ENCODE data around the gene BMP8B. TPM values are rescaled to one million over a fixed set of nuclear protein-coding genes. Genes with fewer than 3 reads are reported as not detected.
"Not testable (repeated sequence)": the region's sequence is repeated elsewhere in the genome, so short reads cannot be mapped to it uniquely, and the experiment has no call there.

The BMP8B gene
- total RNA-seq (2014; rRNA removed; shearing (Covaris generic)) = 2.4 TPM in 2 replicates

GRCh38 chr1:39788758-39789570 is at the start of gene BMP8B:
Gene BMP8B, minus strand, starts transcription at chr1:39788865. Its CDS starts 380 bp downstream, at chr1:39788485.
- peak; percentile 34 for DNase-seq (ENCODE audit: low read depth)

DNA sequence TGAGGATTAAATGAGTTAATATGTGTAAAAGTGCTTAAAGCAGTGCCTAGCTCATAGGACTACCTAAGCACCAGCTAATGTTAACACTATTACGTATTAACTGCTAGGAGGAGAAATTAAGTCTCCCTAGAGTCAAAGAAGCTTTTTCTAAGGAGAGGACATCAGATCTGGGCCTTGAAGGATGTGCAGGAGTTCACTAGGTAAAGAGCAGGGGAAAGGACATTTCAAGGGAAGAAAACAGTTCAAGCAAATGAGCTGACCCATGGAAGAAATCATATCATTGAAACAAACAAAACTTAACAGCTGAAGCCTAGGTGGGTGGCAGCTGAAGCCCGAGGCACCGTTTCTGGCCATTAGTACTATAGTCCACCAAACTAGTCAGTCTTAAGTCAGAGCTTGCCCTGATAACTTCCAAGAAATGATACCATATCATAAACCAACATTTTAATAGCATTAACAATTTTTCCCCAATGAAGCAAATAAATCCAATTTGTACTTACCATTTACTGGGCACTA is 48.0 kb upstream of the BMP8B start:
- DNase-seq (ENCODE audit: low read depth) = no peak

GRCh38 chr1:39835935-39836594 is 47.4 kb upstream of the BMP8B start:
- DNase-seq (ENCODE audit: low read depth) = no peak

- DNase-seq (ENCODE audit: low read depth) = no peak
These were observed 46.4 kb upstream of the BMP8B start for GRCh38 chr1:39835110-39835509.

DNA sequence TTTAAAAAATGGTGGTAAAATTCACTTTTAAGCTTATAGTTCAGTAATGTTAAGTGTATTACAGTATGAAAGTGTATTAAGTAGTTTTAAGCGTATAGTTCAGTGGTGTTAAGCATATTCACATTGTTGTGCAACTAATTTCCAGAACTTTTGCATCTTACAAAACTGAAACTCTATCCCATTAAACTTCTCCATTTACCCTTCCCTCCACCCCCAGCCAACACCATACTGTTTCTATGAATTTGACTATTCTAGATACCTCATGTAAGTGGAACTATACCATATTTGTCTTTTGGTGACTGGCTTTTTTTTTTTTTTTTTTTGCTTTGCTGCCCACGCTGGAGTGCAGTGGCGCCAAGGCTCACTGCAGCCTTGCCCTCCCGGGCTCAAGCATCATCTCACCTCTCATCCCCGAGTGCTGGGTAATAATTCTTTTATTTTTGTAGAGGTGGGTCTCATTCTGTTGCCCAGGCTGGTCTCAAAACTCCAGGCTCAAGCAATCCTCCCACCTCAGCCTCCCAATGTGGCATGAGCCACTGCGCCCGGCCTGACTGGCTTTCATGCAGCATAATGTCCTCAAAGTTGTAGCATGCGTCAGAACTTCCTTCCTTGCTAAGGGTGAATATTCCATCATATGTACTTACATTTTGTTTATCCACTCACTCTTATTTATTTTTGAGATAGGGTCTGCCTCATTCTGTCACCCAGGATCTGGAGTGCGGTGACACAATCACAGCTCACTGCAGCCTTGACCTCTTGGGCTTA is 45.1 kb upstream of the BMP8B start:
- no peak for DNase-seq (ENCODE audit: low read depth)

- DNase-seq (ENCODE audit: low read depth) = no peak
These were observed 44.5 kb upstream of the BMP8B start for GRCh38 chr1:39833121-39833520.

DNA sequence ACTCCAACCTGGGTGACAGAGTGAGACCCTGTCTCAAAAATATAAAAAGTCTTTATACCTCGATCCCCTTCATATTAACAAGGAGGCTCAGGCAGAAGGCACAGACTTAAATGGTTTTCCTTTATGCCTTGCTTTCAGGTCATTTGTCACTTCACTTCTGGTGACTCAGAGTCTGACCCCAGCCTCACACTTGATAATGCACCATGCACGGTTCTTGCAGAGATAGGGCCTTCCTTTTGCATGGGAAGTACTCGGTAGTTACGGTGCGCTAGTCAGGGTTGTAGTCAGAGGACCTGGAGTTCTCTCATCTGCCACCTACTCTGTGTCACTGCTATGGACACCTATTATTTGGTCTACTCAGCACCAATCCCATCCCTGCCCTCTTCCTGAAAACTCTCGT is 43.6 kb upstream of the BMP8B start:
- no peak for DNase-seq (ENCODE audit: low read depth)

GRCh38 chr1:39829791-39830533 is 41.3 kb upstream of the BMP8B start:
- DNase-seq (ENCODE audit: low read depth) = peak; percentile 7

GRCh38 chr1:39828734-39829133 is 40.1 kb upstream of the BMP8B start:
- no peak for DNase-seq (ENCODE audit: low read depth)

DNA sequence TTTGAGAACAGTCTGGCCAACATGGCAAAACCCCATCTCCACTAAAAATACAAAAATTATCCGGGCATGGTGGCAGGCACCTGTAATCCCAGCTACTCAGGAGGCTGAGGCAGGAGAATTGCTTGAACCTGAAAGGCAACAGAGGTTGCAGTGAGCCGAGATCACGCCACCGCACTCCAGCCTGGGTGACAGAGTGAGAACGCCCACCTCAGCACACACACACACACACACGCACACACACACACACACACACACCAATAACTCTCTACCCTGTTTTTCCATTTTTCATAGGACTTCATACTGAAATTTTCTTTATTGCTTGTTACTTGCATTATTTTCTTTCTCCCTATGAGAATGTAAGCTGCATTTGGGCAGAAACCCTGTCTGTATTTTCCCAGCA is 39.6 kb upstream of the BMP8B start:
- not testable (repeated sequence) for DNase-seq (ENCODE audit: low read depth)

- DNase-seq (ENCODE audit: low read depth) = no peak
These were observed 38.5 kb upstream of the BMP8B start for GRCh38 chr1:39827201-39827600.

GRCh38 chr1:39826583-39826982 is 37.9 kb upstream of the BMP8B start:
- DNase-seq (ENCODE audit: low read depth) = no peak

GRCh38 chr1:39825432-39825941 is 36.8 kb upstream of the BMP8B start:
- DNase-seq (ENCODE audit: low read depth) = no peak

GRCh38 chr1:39823450-39823849 is 34.8 kb upstream of the BMP8B start:
- not testable (repeated sequence) for DNase-seq (ENCODE audit: low read depth)

- DNase-seq (ENCODE audit: low read depth) = no peak
These were observed 33.5 kb upstream of the BMP8B start for GRCh38 chr1:39822146-39822545.

GRCh38 chr1:39819091-39819812 is 30.6 kb upstream of the BMP8B start:
- DNase-seq (ENCODE audit: low read depth) = no peak

DNA sequence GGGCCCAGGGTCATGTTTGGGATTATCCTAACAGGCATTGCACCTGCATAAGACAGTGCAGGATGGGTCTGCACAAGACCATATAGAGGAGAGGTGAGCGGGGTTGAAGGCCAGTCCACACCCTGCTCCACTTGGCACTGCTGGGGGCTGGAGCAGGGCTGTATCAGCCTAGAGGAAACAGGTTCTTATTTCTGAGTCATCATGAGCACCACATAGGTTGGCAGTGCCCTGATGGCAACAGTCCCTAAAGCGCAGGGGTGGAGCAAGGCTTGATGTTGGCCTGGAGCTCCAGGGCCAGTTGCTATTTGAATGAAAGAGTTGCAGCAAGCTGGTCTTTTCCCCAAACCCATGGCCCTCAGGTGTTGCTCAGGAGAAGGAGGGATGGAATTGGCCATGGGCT is 29.8 kb upstream of the BMP8B start:
- no peak for DNase-seq (ENCODE audit: low read depth)

DNA sequence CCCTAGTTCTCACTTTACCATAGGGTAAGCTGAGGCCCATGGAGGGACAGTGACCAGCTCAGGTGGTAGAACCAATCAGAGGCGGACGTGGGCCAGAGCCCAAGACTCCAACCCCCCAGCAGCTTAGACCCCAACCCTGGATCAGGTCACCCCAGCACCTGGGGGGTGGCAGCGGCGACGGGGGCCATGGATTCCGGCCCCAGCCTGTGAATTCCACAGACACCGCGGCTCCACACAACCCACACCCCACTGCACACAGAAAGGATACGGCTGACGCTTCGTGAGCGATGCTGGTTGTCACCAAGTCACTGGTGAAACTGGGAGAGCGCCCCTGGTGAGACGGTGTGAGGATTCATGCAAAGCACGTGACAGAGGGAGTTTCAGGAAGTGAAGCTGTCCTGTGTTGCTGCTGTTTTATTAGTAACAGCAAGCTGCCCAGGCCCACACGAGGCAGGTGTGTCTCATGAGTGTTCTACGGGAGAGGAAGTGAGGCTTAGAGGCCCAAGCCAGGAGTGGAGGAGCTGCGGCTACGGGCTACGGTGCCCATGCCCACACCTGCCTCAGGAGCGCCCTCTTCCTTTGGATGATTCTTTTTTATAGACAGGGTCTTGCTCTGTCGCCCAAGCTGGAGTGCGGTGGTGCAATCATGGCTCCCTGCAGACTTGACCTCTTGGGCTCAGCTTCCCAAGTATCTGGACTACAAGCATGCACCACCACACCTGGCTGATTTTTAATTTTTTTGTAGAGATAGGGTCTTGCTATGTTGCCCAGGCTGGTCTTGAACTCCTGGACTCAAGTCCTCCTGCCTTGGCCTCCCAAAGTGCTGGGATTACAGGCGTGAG is 28.6 kb upstream of the BMP8B start:
- peak; percentile 16 for DNase-seq (ENCODE audit: low read depth)

DNA sequence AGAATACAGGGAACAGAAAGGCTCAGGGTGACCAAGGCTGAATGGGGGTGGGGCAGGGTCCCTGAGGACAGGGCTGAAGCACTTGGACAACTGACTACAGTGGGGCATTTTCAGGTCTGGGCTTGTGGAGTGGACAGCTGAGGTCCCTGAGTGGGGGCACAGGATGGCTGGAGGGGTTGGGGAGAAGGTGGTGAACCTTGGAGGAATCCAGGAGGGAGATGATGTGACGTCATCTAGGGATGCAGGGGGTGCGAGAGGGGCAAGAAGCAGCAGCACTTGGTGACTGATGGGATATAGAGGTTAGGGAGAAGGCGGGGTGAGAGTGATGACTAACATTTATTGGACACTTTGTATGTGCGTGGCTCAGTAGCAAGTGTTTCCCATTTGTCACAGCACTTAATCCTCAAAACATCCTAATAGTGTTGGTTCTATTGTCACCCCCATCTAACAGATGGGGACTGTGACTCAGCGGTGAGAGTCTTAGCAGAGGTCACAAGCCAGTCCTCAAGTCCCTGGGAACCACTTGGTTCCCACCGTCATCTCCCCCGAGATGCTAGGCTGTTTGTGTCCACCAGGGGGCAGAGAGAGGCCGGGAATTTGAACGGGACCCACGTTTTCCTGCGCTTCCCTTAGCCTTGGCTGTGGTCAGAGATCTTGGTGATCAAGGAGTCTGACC is 27.9 kb upstream of the BMP8B start:
- DNase-seq (ENCODE audit: low read depth) = peak; percentile 82
